MCF 10A (cell line): Measurements from ENCODE around the gene EHBP1. TPM values are rescaled to one million over a fixed set of nuclear protein-coding genes. Genes with fewer than 3 reads are reported as not detected.

Experiments used
- BruUV-seq: library from RNA; stranded (reverse); fragments of 400-500 nt; replicated peaks from 2 replicates; lab custom pipeline; 2021; lab: Mats Ljungman, UMichigan
- CTCF ChIA-PET: fragments of 300-600 bp; sonication (Branson Sonifier 250); formaldehyde crosslinking; extraction: SDS; loops from one replicate; lab custom pipeline; 2021; ENCODE audit warnings: antibody characterized with exemption, inconsistent platforms; lab: Yijun Ruan, JAX
- POLR2A ChIA-PET: fragments of 300-600, 350-650 bp; sonication (Branson Sonifier 250); formaldehyde crosslinking; extraction: SDS; loops from one replicate; lab custom pipeline; 2020; ENCODE audit warnings: antibody characterized with exemption, inconsistent platforms; lab: Yijun Ruan, JAX
- DNase-seq: peaks from one replicate; pipeline ENCODE4 v3.0.0-alpha.2; 2018; ENCODE audit not compliant: unreplicated experiment
- H3K27ac Mint-ChIP-seq: one replicate; pipeline ENCODE4 v1.8.0; 2022; ENCODE audit warnings: mild to moderate bottlenecking, low read depth, mixed read lengths; ENCODE audit not compliant: unreplicated experiment
- H3K27me3 Mint-ChIP-seq: one replicate; pipeline ENCODE4 v1.8.0; 2022; ENCODE audit warnings: mixed read lengths; ENCODE audit not compliant: insufficient read depth, unreplicated experiment
- H3K36me3 Mint-ChIP-seq: one replicate; pipeline ENCODE4 v1.8.0; 2022; ENCODE audit warnings: mild to moderate bottlenecking, moderate library complexity, mixed read lengths; ENCODE audit not compliant: insufficient read depth, unreplicated experiment
- H3K4me1 Mint-ChIP-seq: one replicate; pipeline ENCODE4 v1.8.0; 2022; ENCODE audit warnings: mixed read lengths; ENCODE audit not compliant: insufficient read depth, unreplicated experiment
- H3K4me3 Mint-ChIP-seq: one replicate; pipeline ENCODE4 v1.8.0; 2022; ENCODE audit warnings: mild to moderate bottlenecking, moderate library complexity, mixed read lengths; ENCODE audit not compliant: unreplicated experiment
- H3K9me3 Mint-ChIP-seq: one replicate; pipeline ENCODE4 v1.8.0; 2022; ENCODE audit warnings: mixed read lengths; ENCODE audit not compliant: unreplicated experiment
- CTCF ChIP-seq: fragments of 200-600 bp; IDR thresholded peaks from one replicate; pipeline ENCODE4 v1.8.0; 2022; ENCODE audit warnings: antibody characterized with exemption, mild to moderate bottlenecking; ENCODE audit not compliant: unreplicated experiment
- intact Hi-C: fragments of 100-400 bp; cut with micrococcal nuclease; formaldehyde crosslinking; loops from 2 replicates; pipeline ENCODE4 v1.14.1; 2022
- total RNA-seq: library from RNA; stranded (reverse); gene quantifications from 2 replicates; pipeline ENCODE4 v1.2.3, GENCODE V29; 2022

The EHBP1 gene
- total RNA-seq, 1 experiment from 2014 or later = 81.2 TPM

GRCh38 chr2:62738981-62739936, 33.7 kb downstream of the EHBP1 start:
- no TSS peak for BruUV-seq
- peaks cover 18% of the 10 kb centered on the region for H3K4me1 Mint-ChIP-seq
- no peak for TF ChIP-seq CTCF
- CTCF ChIA-PET = no interaction called here
- intact Hi-C loops = no loop called here
- no peak overlapping the region for H3K27ac Mint-ChIP-seq
- no peaks in the 10 kb centered on the region for H3K27me3 Mint-ChIP-seq
- H3K9me3 Mint-ChIP-seq = no peaks in the 10 kb centered on the region
- POLR2A ChIA-PET = interaction anchor here (0.6 to 0.7 kb wide), 3 partner anchors 11 to 113 kb away, joined by 3 to 4 read pairs (median 3); no protein-coding TSS in a partner anchor
- no peak for DNase-seq
- no peak overlapping the region for H3K4me3 Mint-ChIP-seq
- peaks cover 4% of the 10 kb centered on the region for H3K36me3 Mint-ChIP-seq

GRCh38 chr2:62740221-62740620, 34.7 kb downstream of the EHBP1 start:
- POLR2A ChIA-PET = interaction anchor here (0.6 to 0.8 kb wide), 3 partner anchors 10 to 283 kb away, joined by 3 read pairs; no protein-coding TSS in a partner anchor
- CTCF ChIA-PET = interaction anchor here (0.7 kb wide), 1 partner anchor 275 kb away, joined by 3 read pairs; no protein-coding TSS in a partner anchor
- intact Hi-C loops = no loop called here
- no peak for DNase-seq
- H3K4me3 Mint-ChIP-seq = no peak overlapping the region
- TF ChIP-seq CTCF = no peak
- H3K4me1 Mint-ChIP-seq = peaks cover 18% of the 10 kb centered on the region
- H3K9me3 Mint-ChIP-seq = no peaks in the 10 kb centered on the region
- H3K27me3 Mint-ChIP-seq = no peaks in the 10 kb centered on the region
- BruUV-seq = no TSS peak
- H3K27ac Mint-ChIP-seq = no peak overlapping the region
- peaks cover 4% of the 10 kb centered on the region for H3K36me3 Mint-ChIP-seq

- Mint-ChIP-seq H3K27ac (no peak overlapping the region), H3K27me3 (no peaks in the 10 kb centered on the region), H3K4me3 (no peak overlapping the region), H3K9me3 (no peaks in the 10 kb centered on the region), H3K4me1 (peaks cover 11% of the 10 kb centered on the region), H3K36me3 (peaks cover 4% of the 10 kb centered on the region)
- ChIA-PET POLR2A (interaction anchor here (0.8 to 0.9 kb wide), 2 partner anchors 28 to 233 kb away, joined by 3 to 4 read pairs; no protein-coding TSS in a partner anchor), CTCF (interaction anchor here (0.6 to 1.2 kb wide), 4 partner anchors 11 to 1196 kb away, joined by 3 read pairs; no protein-coding TSS in a partner anchor)
- no peak for TF ChIP-seq CTCF
- no peak for DNase-seq
- intact Hi-C loops = no loop called here
- BruUV-seq = no TSS peak
Measured at GRCh38 chr2:62741127-62741526, 35.6 kb downstream of the EHBP1 start.
